Posterior vena cava (tissue), 2 donors: Measurements from ENCODE around the gene GDPD2. TPM values are rescaled to one million over a fixed set of nuclear protein-coding genes. Genes with fewer than 3 reads are reported as not detected.
A peak's percentile ranks its signal among the peaks of the same experiment; 100 is the strongest.

Experiments used
- DNase-seq: peaks from one replicate; pipeline ENCODE4 v3.0.0-alpha.2; 2020; ENCODE audit warnings: low spot score
- intact Hi-C, 2 donors: fragments of 100-400 bp; cut with DNase I; formaldehyde crosslinking; loops; one replicate each; pipeline versions ENCODE4 v1.14.1 to v1.14.2; 2022 to 2023
- total RNA-seq, 2 donors: library from RNA; stranded (reverse); fragmentation: NEBNext Ultra II Directional; extraction: Animal tissue kit (Norgen Biotek cat#: 25700); gene quantifications; one replicate each; pipeline ENCODE4 v1.2.1, GENCODE V29; 2021
- donor health status: DM: yes; HTN: yes; CAD: no.
- donor health status: DM: yes; HTN: yes; CAD: no.

GDPD2 gene
- total RNA-seq, 2 donors from 2014 or later = not detected

- DNase-seq = peak; percentile 82
- intact Hi-C loops = no loop called here
Observed at GRCh38 chrX:70434914-70435586, 11.9 kb downstream of the GDPD2 start.

- peak; percentile 62 for DNase-seq
Observed at GRCh38 chrX:70436343-70436742, 13.2 kb downstream of the GDPD2 start.

GRCh38 chrX:70437011-70437410 lies 13.9 kb downstream of the GDPD2 start:
- intact Hi-C loops = no loop called here
- DNase-seq = no peak

More at GRCh38 chrX:70436343-70436742, 13.2 kb downstream of the GDPD2 start:
- intact Hi-C loops = no loop called here

- intact Hi-C loops = no loop called here
- DNase-seq = no peak
Observed at GRCh38 chrX:70437921-70438665, 15.0 kb downstream of the GDPD2 start.

GRCh38 chrX:70439016-70439415 lies 15.9 kb downstream of the GDPD2 start:
- no peak for DNase-seq
- intact Hi-C loops = no loop called here

GRCh38 chrX:70442224-70442623 lies 19.1 kb downstream of the GDPD2 start:
- DNase-seq = peak; percentile 1
- intact Hi-C loops = no loop called here

- intact Hi-C loops = no loop called here
- no peak for DNase-seq
Observed at GRCh38 chrX:70444326-70444945, 21.3 kb downstream of the GDPD2 start, which contains the start of gene DLG3. Gene DLG3 (plus strand): TSS chrX:70444835. CDS start chrX:70445202, 367 bp downstream.

- intact Hi-C loops = no loop called here
Observed at GRCh38 chrX:70444946-70445656, 22.0 kb downstream of the GDPD2 start.

GRCh38 chrX:70445951-70446350 lies 22.8 kb downstream of the GDPD2 start:
- no peak for DNase-seq
- intact Hi-C loops = no loop called here

More at GRCh38 chrX:70444946-70445656, 22.0 kb downstream of the GDPD2 start:
- no peak for DNase-seq

GRCh38 chrX:70446380-70447350 lies 23.6 kb downstream of the GDPD2 start:
- DNase-seq = no peak
- intact Hi-C loops = no loop called here

GRCh38 chrX:70449457-70449966 lies 26.4 kb downstream of the GDPD2 start:
- intact Hi-C loops = no loop called here
- DNase-seq = no peak

GRCh38 chrX:70452143-70452733 lies 29.1 kb downstream of the GDPD2 start:
- no peak for DNase-seq
- intact Hi-C loops = loop anchor here in 1 of 2 donors (5.0 kb wide), 1 partner anchor 100 kb away; no protein-coding TSS in a partner anchor

- no peak for DNase-seq
- intact Hi-C loops = loop anchor here in 1 of 2 donors (5.0 kb wide), 1 partner anchor 99 kb away; no protein-coding TSS in a partner anchor
Observed at GRCh38 chrX:70453024-70453618, 30.0 kb downstream of the GDPD2 start.

GRCh38 chrX:70454441-70455365 lies 31.6 kb downstream of the GDPD2 start:
- intact Hi-C loops = loop anchor here in 1 of 2 donors (5.0 kb wide), 1 partner anchor 98 kb away; no protein-coding TSS in a partner anchor
- no peak for DNase-seq

GRCh38 chrX:70455366-70456202 lies 32.5 kb downstream of the GDPD2 start:
- DNase-seq = no peak
- intact Hi-C loops = no loop called here
